ENCODE measurements around the gene BBIP1.

Gene BBIP1

GRCh38 chr10:110944792-110945396 lies 25.9 kb upstream of the BBIP1 start:
- TF ChIP-seq GATA2 (IDR thresholded peaks at IDR 0.05; ENCODE audit: low read depth, low read length), result no peak
- TF ChIP-seq GATA3 (IDR thresholded peaks at IDR 0.05; ENCODE audit: low read depth, low read length), result no peak

GRCh38 chr10:110939419-110939818 lies 20.4 kb upstream of the BBIP1 start:
- no peak for TF ChIP-seq GATA3 (IDR thresholded peaks at IDR 0.05; ENCODE audit: low read depth, low read length)
- TF ChIP-seq GATA2 (IDR thresholded peaks at IDR 0.05; ENCODE audit: low read depth, low read length), result no peak

- TF ChIP-seq GATA2 (IDR thresholded peaks at IDR 0.05; ENCODE audit: low read depth, low read length) (no peak), GATA3 (IDR thresholded peaks at IDR 0.05; ENCODE audit: low read depth, low read length) (no peak)
Measured at GRCh38 chr10:110936757-110937156, 17.8 kb upstream of the BBIP1 start.

- TF ChIP-seq GATA2 (IDR thresholded peaks at IDR 0.05; ENCODE audit: low read depth, low read length), result no peak
- TF ChIP-seq GATA3 (IDR thresholded peaks at IDR 0.05; ENCODE audit: low read depth, low read length), result no peak
Measured at GRCh38 chr10:110932505-110933180, 13.7 kb upstream of the BBIP1 start.

- no peak for TF ChIP-seq GATA3 (IDR thresholded peaks at IDR 0.05; ENCODE audit: low read depth, low read length)
- TF ChIP-seq GATA2 (IDR thresholded peaks at IDR 0.05; ENCODE audit: low read depth, low read length), result no peak
Measured at GRCh38 chr10:110931769-110932381, 12.9 kb upstream of the BBIP1 start.

GRCh38 chr10:110927461-110927860 lies 8.5 kb upstream of the BBIP1 start:
- TF ChIP-seq GATA2 (IDR thresholded peaks at IDR 0.05; ENCODE audit: low read depth, low read length) (no peak), GATA3 (IDR thresholded peaks at IDR 0.05; ENCODE audit: low read depth, low read length) (no peak)

GRCh38 chr10:110923856-110924493 lies 5.0 kb upstream of the BBIP1 start:
- TF ChIP-seq GATA2 (IDR thresholded peaks at IDR 0.05; ENCODE audit: low read depth, low read length) (no peak), GATA3 (IDR thresholded peaks at IDR 0.05; ENCODE audit: low read depth, low read length) (no peak)

- TF ChIP-seq GATA2 (IDR thresholded peaks at IDR 0.05; ENCODE audit: low read depth, low read length) (no peak), GATA3 (IDR thresholded peaks at IDR 0.05; ENCODE audit: low read depth, low read length) (no peak)
Measured at GRCh38 chr10:110919971-110920881, 1.2 kb upstream of the BBIP1 start.

- TF ChIP-seq GATA2 (IDR thresholded peaks at IDR 0.05; ENCODE audit: low read depth, low read length) (no peak), GATA3 (IDR thresholded peaks at IDR 0.05; ENCODE audit: low read depth, low read length) (no peak)
Measured at GRCh38 chr10:110919349-110919931, 460 bp upstream of the BBIP1 start, which contains the start of gene SHOC2. Gene SHOC2, plus strand, starts transcription at chr10:110919604. Its CDS starts 44,755 bp downstream, at chr10:110964359.

GRCh38 chr10:110918269-110918642 lies 724 bp downstream of the BBIP1 start:
- TF ChIP-seq GATA2 (IDR thresholded peaks at IDR 0.05; ENCODE audit: low read depth, low read length), result no peak
- no peak for TF ChIP-seq GATA3 (IDR thresholded peaks at IDR 0.05; ENCODE audit: low read depth, low read length)

- no peak for TF ChIP-seq GATA3 (IDR thresholded peaks at IDR 0.05; ENCODE audit: low read depth, low read length)
- peak; percentile 22; the same call in 1 of the 2 replicates for TF ChIP-seq GATA2 (IDR thresholded peaks at IDR 0.05; ENCODE audit: low read depth, low read length)
Measured at GRCh38 chr10:110916554-110917346, 2.2 kb downstream of the BBIP1 start.

- TF ChIP-seq GATA3 (IDR thresholded peaks at IDR 0.05; ENCODE audit: low read depth, low read length) (no peak), GATA2 (IDR thresholded peaks at IDR 0.05; ENCODE audit: low read depth, low read length) (no peak)
Measured at GRCh38 chr10:110915035-110915434, 3.9 kb downstream of the BBIP1 start.

Data from SH-SY5Y (cell line).